Adrenal gland (tissue), 12 donors: ENCODE measurements around the gene SLC26A4. TPM values are rescaled to one million over a fixed set of nuclear protein-coding genes. Genes with fewer than 3 reads are reported as not detected.

ENCODE experiments used
- DNase-seq, 7 donors: peaks; one replicate each; pipeline ENCODE4 v3.0.0-alpha.2; 2019 to 2020
- H3K27ac ChIP-seq, 5 donors: fragments of 200-600 bp; sonication (generic) in 4 of 5; 1 replicate in 3 of 5; 2 replicates in 2 of 5; pipeline versions ENCODE4 v1.5.1 to v1.8.0; 2016 to 2020; ENCODE audit warnings: mild to moderate bottlenecking in 1 of 5
- H3K27me3 ChIP-seq: fragments of 200-600 bp; 2 replicates; pipeline ENCODE4 v1.8.0; 2021
- H3K36me3 ChIP-seq, 2 donors: fragments of 200-600 bp; replicated peaks in 1 of 2; 1 replicate in 1 of 2; 2 replicates in 1 of 2; pipeline versions ENCODE4 v1.5.1 to v1.8.0; 2018 to 2022
- H3K4me1 ChIP-seq, 2 donors: fragments of 200-600 bp; replicated peaks in 1 of 2; 1 replicate in 1 of 2; 2 replicates in 1 of 2; pipeline versions ENCODE4 v1.5.1 to v1.8.0; 2018 to 2021
- H3K4me3 ChIP-seq, 4 donors: fragments of 200-600 bp; sonication (generic) in 3 of 4; one replicate each; pipeline ENCODE4 v1.5.1; 2016 to 2018
- H3K9me3 ChIP-seq, 3 donors: fragments of 200-600 bp; sonication (generic) in 1 of 3; replicated peaks in 1 of 3; 1 replicate in 2 of 3; 2 replicates in 1 of 3; pipeline versions ENCODE4 v1.5.1 to v1.8.0; 2016 to 2021
- CTCF ChIP-seq, 6 experiments: fragments of 450-650 bp in 4 of 6; fragments of 200-600 bp in 2 of 6; sonication (generic) in 1 of 6; IDR thresholded peaks; 1 replicate in 5 of 6; 2 replicates in 1 of 6; pipeline versions ENCODE4 v1.5.1 to v1.8.0; 2016 to 2021; ENCODE audit warnings: antibody characterized with exemption in 6 of 6, mild to moderate bottlenecking in 2 of 6, moderate library complexity in 1 of 6
- POLR2A ChIP-seq, 2 donors: fragments of 450-650 bp; IDR thresholded peaks; one replicate each; pipeline ENCODE4 v1.6.1; 2017; ENCODE audit warnings: antibody characterized with exemption in 2 of 2, mild to moderate bottlenecking in 2 of 2, moderate library complexity in 1 of 2
- WGBS, 4 donors: extraction: QIAGEN DNeasy Blood & Tissue Kit in 2 of 4; methylation state at CpG; one replicate each; pipeline versions ENCODE4 v1.1.5 to v1.1.7; 2013 to 2017; 5-methylcytosine and 5-hydroxymethylcytosine counted together
- intact Hi-C, 2 donors: fragments of 100-400 bp; cut with DNase I; formaldehyde crosslinking; loops; one replicate each; pipeline versions ENCODE4 v1.14.1 to v1.15.0; 2022 to 2023
- polyA plus RNA-seq, 3 donors: library from polyadenylated mRNA; stranded (reverse); fragments of 200-250 nt in 2 of 3; fragments of 350-450 nt in 1 of 3; fragmentation: Illumina TruSeq in 1 of 3; extraction: RNeasy Lipid Tissue Mini Kit (QIAGEN cat#74804) in 1 of 3; gene quantifications; one replicate each; pipeline ENCODE4 v1.2.3, GENCODE V29; 2013 to 2014
- total RNA-seq, 9 donors: library from RNA; depleted of rRNA in 4 of 9; stranded (reverse); fragments of >200 nt in 4 of 9; fragments of 120-200 nt in 1 of 9; fragmentation: NEBNext Ultra II Directional in 1 of 9; extraction: Animal tissue kit (Norgen Biotek cat#: 25700) in 1 of 9; gene quantifications; one replicate each; pipeline versions ENCODE4 v1.1.0 to v1.2.4, GENCODE V29; 2013 to 2023
- donor health status: healthy with polysubstance abuse.
- donor health status: Bipolar disorder and iron deficiency.
- donor health status: DM: yes; HTN: yes; CAD: no.
- donor health status: DM: no; HTN: no; CAD: no.
- donor health status: DM: no; HTN: no; CAD: no.
- donor health status: DM: yes; HTN: yes; CAD: no.

SLC26A4 gene
- total and polyA plus RNA-seq, 12 donors: 0.06 to 0.78 (median 0.17) TPM; not detected in 1

GRCh38 chr7:107628461-107629064 is 32.1 kb upstream of the SLC26A4 start:
- Histone ChIP-seq H3K4me3 (no peak overlapping the region), H3K27ac (no peak overlapping the region), H3K9me3 (no peaks in the 10 kb centered on the region), H3K4me1 (no peaks in the 10 kb centered on the region), H3K27me3 (no peaks in the 10 kb centered on the region), H3K36me3 (no peaks in the 10 kb centered on the region)
- no peak for DNase-seq
- intact Hi-C loops: no loop called here
- 82 to 90% (median 88%) methylated on average over 7 to 8 of the region's 8 CpGs for WGBS, 4 donors
- TF ChIP-seq CTCF (IDR thresholded peaks at IDR 0.05): no peak
- TF ChIP-seq POLR2A (IDR thresholded peaks at IDR 0.05): no peak

GRCh38 chr7:107630342-107630741 is 30.3 kb upstream of the SLC26A4 start:
- DNase-seq: no peak
- TF ChIP-seq CTCF (IDR thresholded peaks at IDR 0.05) (no peak), POLR2A (IDR thresholded peaks at IDR 0.05) (no peak)
- Histone ChIP-seq H3K4me1 (no peaks in the 10 kb centered on the region), H3K27ac (no peak overlapping the region), H3K4me3 (no peak overlapping the region), H3K27me3 (no peaks in the 10 kb centered on the region), H3K9me3 (no peaks in the 10 kb centered on the region), H3K36me3 (no peaks in the 10 kb centered on the region)
- intact Hi-C loops: no loop called here
- 88 to 91% (median 89%) methylated on average over 8 of the region's 8 CpGs for WGBS, 4 donors

GRCh38 chr7:107631588-107632491 is 28.8 kb upstream of the SLC26A4 start:
- WGBS, 4 donors: 88 to 95% (median 93%) methylated on average over 10 to 12 of the region's 12 CpGs
- intact Hi-C loops: no loop called here
- H3K4me1 ChIP-seq: no peaks in the 10 kb centered on the region
- no peak for DNase-seq
- no peak overlapping the region for H3K4me3 ChIP-seq
- H3K9me3 ChIP-seq: no peaks in the 10 kb centered on the region
- H3K27ac ChIP-seq: no peak overlapping the region
- H3K27me3 ChIP-seq: no peaks in the 10 kb centered on the region
- TF ChIP-seq POLR2A (IDR thresholded peaks at IDR 0.05) (no peak), CTCF (IDR thresholded peaks at IDR 0.05) (no peak)
- H3K36me3 ChIP-seq: no peaks in the 10 kb centered on the region

GRCh38 chr7:107632492-107632865 is 28.1 kb upstream of the SLC26A4 start:
- intact Hi-C loops: no loop called here
- no peak for DNase-seq
- no peak for TF ChIP-seq CTCF (IDR thresholded peaks at IDR 0.05)
- no peak for TF ChIP-seq POLR2A (IDR thresholded peaks at IDR 0.05)
- H3K36me3 ChIP-seq: no peaks in the 10 kb centered on the region
- WGBS, 4 donors: 86 to 96% (median 88%) methylated on average over 2 of the region's 2 CpGs
- H3K4me1 ChIP-seq: no peaks in the 10 kb centered on the region
- no peak overlapping the region for H3K4me3 ChIP-seq
- H3K9me3 ChIP-seq: no peaks in the 10 kb centered on the region
- no peaks in the 10 kb centered on the region for H3K27me3 ChIP-seq
- H3K27ac ChIP-seq: no peak overlapping the region
